HG02588 (cell line): ENCODE measurements around the gene PRR12.

Source experiments
- ATAC-seq: cut with Tn5 transposase; IDR thresholded peaks from one replicate; pipeline ENCODE4 v1.9.1; 2021; ENCODE audit warnings: mild to moderate bottlenecking, moderate library complexity; ENCODE audit not compliant: unreplicated experiment

Gene PRR12

GRCh38 chr19:49662011-49662410, 71.0 kb downstream of the PRR12 start:
- no peak for ATAC-seq

GRCh38 chr19:49663224-49663623, 72.2 kb downstream of the PRR12 start:
- no peak for ATAC-seq

GRCh38 chr19:49664171-49665035, 73.4 kb downstream of the PRR12 start:
- no peak for ATAC-seq

- no peak for ATAC-seq
Measured at GRCh38 chr19:49665036-49665350, 74.0 kb downstream of the PRR12 start.

- ATAC-seq: peak; percentile 78
Measured at GRCh38 chr19:49665351-49666119, 74.6 kb downstream of the PRR12 start, which contains the start of the genes BCL2L12 and IRF3. Gene BCL2L12 (plus strand): TSS chr19:49665933. CDS start chr19:49666693, 760 bp downstream. Gene IRF3 (minus strand): TSS chr19:49665857. CDS start chr19:49664838, 1,019 bp downstream.

- peak; percentile 4 for ATAC-seq
Measured at GRCh38 chr19:49666120-49666444, 75.1 kb downstream of the PRR12 start.

- no peak for ATAC-seq
Measured at GRCh38 chr19:49667473-49667872, 76.5 kb downstream of the PRR12 start.

GRCh38 chr19:49669516-49669915, 78.5 kb downstream of the PRR12 start:
- no peak for ATAC-seq

- ATAC-seq: no peak
Measured at GRCh38 chr19:49672131-49672919, 81.3 kb downstream of the PRR12 start.
